GM20000 (cell line): ENCODE data around the gene SLC35F1.

ENCODE experiments used
- DNase-seq: peaks from one replicate; pipeline ENCODE4 v3.0.0; 2012; ENCODE audit warnings: low spot score
- CTCF ChIP-seq: IDR thresholded peaks from 2 replicates; pipeline ENCODE4 v1.5.1; 2012; ENCODE audit warnings: mild to moderate bottlenecking, control low read depth; ENCODE audit errors: extremely low read depth, missing control alignments

The SLC35F1 gene

GRCh38 chr6:117927866-117928265, 20.8 kb downstream of the SLC35F1 start:
- no peak for DNase-seq
- TF ChIP-seq CTCF = no peak

- TF ChIP-seq CTCF = no peak
- DNase-seq = no peak
These were observed 21.8 kb downstream of the SLC35F1 start for GRCh38 chr6:117928833-117929232.

DNA sequence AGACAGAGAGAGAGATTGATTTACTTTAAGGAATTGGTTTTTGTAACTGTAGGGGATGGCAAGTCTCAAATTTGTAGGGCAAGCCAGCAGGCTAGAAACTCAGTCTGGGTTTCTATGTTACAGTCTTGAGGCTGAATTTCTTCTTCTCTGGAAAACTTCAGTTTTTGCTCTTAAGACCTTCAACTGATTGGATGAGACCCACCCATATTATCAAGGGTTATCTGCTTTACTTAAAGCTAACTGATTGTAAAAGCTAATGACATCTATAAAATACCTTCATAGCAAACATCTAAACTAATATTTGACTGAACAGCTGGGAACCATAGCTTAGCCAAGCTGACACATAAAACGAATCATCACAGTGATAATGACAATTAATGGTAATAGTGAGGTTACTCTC, 22.4 kb downstream of the SLC35F1 start:
- no peak for DNase-seq
- TF ChIP-seq CTCF = no peak

- DNase-seq = no peak
These were observed 23.6 kb downstream of the SLC35F1 start for GRCh38 chr6:117930645-117931044.

DNA sequence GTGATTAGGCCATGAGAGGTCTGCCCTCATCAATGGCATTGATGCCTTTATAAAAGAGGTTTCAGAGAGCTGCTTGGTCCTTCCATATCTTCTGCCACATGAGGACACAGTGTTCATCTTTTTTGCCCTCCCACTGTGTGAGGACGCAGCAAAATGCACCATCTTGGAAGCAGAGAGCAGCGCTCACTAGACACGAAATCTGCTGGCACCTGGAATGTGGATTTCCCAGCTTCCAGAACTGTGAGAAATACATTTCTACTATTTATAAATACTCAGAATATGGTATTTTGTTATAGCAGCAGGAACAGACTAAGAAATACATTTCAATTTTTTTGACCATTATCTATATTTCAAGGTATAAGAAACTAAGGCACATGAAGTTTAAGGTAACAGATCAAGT, 24.9 kb downstream of the SLC35F1 start:
- TF ChIP-seq CTCF = no peak
- no peak for DNase-seq

More at GRCh38 chr6:117930645-117931044, 23.6 kb downstream of the SLC35F1 start:
- TF ChIP-seq CTCF = no peak

GRCh38 chr6:117932676-117933075, 25.6 kb downstream of the SLC35F1 start:
- no peak for TF ChIP-seq CTCF
- no peak for DNase-seq

- no peak for DNase-seq
These were observed 26.4 kb downstream of the SLC35F1 start for GRCh38 chr6:117933471-117933870.

More at GRCh38 chr6:117933471-117933870, 26.4 kb downstream of the SLC35F1 start:
- TF ChIP-seq CTCF = no peak
